ENCODE data around the gene VSX2. TPM values are rescaled to one million over a fixed set of nuclear protein-coding genes. Genes with fewer than 3 reads are reported as not detected.

The VSX2 gene
- total and polyA plus RNA-seq, 2 donors (not counting 1 experiment from before 2014, with no cell fraction given), result not detected

DNA sequence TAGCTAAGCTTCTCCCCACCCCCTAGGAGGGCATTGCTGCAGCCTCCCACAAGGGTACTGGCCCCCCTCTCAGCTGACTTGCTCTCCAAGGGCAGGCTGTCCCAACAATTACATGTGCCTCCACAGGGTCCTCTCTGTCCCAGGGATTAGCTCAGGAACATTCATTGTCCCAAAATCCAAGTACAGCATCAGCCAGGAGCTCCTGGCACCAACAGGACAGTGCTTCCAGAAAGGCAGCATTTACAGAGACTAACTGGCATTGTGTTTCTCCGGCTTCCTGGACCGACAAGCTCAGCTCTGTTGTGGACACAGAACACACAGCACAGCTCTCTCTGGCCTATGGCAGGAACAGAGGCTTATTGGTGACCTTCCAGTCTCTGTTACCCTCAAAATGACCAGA, 41.8 kb downstream of the VSX2 start:
- H3K4me2 ChIP-seq (replicated peaks; ENCODE audit: low read depth, low read length, poor library complexity, severe bottlenecking), result no peak overlapping the region
- H3K36me3 ChIP-seq (replicated peaks in 1 of 2; ENCODE audit: control extremely low read depth in 1 of 2, control insufficient read depth in 1 of 2, extremely low read depth in 1 of 2, insufficient read depth in 2 of 2, low read length in 1 of 2), result peaks cover 0 to 27% of the 10 kb centered on the region in 2 experiments
- no peaks in the 10 kb centered on the region for H4K20me1 ChIP-seq (ENCODE audit: control insufficient read depth, insufficient read depth, low read length, poor library complexity, severe bottlenecking)
- CTCF ChIA-PET, result interaction anchor here (0.6 kb wide), 1 partner anchor 1719 kb away, joined by 4 read pairs; no protein-coding TSS in a partner anchor
- no peak for TF ChIP-seq EZH2 (IDR thresholded peaks at IDR 0.05; ENCODE audit: borderline replicate concordance, insufficient read depth, low read depth, low read length, poor library complexity, severe bottlenecking)
- TF ChIP-seq, protein P1, sequence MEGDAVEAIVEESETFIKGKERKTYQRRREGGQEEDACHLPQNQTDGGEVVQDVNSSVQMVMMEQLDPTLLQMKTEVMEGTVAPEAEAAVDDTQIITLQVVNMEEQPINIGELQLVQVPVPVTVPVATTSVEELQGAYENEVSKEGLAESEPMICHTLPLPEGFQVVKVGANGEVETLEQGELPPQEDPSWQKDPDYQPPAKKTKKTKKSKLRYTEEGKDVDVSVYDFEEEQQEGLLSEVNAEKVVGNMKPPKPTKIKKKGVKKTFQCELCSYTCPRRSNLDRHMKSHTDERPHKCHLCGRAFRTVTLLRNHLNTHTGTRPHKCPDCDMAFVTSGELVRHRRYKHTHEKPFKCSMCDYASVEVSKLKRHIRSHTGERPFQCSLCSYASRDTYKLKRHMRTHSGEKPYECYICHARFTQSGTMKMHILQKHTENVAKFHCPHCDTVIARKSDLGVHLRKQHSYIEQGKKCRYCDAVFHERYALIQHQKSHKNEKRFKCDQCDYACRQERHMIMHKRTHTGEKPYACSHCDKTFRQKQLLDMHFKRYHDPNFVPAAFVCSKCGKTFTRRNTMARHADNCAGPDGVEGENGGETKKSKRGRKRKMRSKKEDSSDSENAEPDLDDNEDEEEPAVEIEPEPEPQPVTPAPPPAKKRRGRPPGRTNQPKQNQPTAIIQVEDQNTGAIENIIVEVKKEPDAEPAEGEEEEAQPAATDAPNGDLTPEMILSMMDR (IDR thresholded peaks at IDR 0.05), result no peak
- H3K27me3 ChIP-seq (replicated peaks in 1 of 4; ENCODE audit: control extremely low read depth in 1 of 4, control insufficient read depth in 3 of 4, insufficient read depth in 4 of 4, low read length in 3 of 4), result no peaks in the 10 kb centered on the region
- POLR2A ChIA-PET, result no interaction called here
- Mint-ChIP-seq H3K27ac (no peak overlapping the region), H3K27me3 (no peaks in the 10 kb centered on the region), H3K4me3 (no peak overlapping the region), H3K9me3 (ENCODE audit: insufficient read depth) (peaks cover 4% of the 10 kb centered on the region), H3K4me1 (peaks cover 6% of the 10 kb centered on the region)
- no peak overlapping the region for H3K27ac ChIP-seq (ENCODE audit: low read length in 2 of 2)
- H2AFZ ChIP-seq (ENCODE audit: insufficient read depth, low read depth, low read length, poor library complexity, severe bottlenecking), result no peak overlapping the region
- DNase-seq, result no peak
- WGBS (ENCODE audit: insufficient coverage), result 100% methylated on average over 2 of the region's 2 CpGs
- ATAC-seq (ENCODE audit: low read depth), result no peak
- no peak overlapping the region for H3K4me3 ChIP-seq (ENCODE audit: control extremely low read depth in 1 of 5, extremely low read depth in 1 of 5, insufficient read depth in 1 of 5, low read depth in 2 of 5, low read length in 4 of 5)
- intact Hi-C loops (cut with micrococcal nuclease), result no loop called here
- H3K9me3 ChIP-seq (ENCODE audit: control extremely low read depth in 1 of 3, control insufficient read depth in 2 of 3, insufficient read depth in 1 of 3, low read length in 2 of 3), result peaks cover 0 to 25% (median 8%) of the 10 kb centered on the region in 3 donors
- no peaks in the 10 kb centered on the region for H3K4me1 ChIP-seq (ENCODE audit: control insufficient read depth in 2 of 2, insufficient read depth in 2 of 2, low read length in 2 of 2)
- H3K79me2 ChIP-seq (ENCODE audit: control insufficient read depth, insufficient read depth, low read length), result no peaks in the 10 kb centered on the region
- no peak overlapping the region for H3K9ac ChIP-seq (ENCODE audit: low read length)

DNA sequence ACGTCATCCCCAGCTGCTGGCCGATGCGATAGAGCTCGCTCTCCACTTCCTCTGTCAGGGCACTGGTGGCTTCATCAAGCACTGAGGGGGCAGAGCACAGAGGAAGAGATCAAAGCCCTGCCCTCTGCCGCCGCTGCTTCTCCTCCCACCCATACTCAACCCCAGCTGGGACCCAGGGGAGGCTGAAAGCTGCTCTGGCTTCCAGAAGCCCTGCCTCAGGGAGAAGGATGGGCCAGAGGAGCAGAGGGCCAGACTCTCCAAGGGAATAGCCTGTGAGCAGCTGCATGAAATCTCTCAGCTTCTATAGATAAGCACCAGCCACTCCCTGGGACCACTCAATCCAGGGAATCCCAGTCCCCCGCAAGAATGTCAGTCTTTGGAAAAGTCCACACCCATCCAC, 47.5 kb downstream of the VSX2 start:
- Histone ChIP-seq H3K4me3 (ENCODE audit: control extremely low read depth in 1 of 5, extremely low read depth in 1 of 5, insufficient read depth in 1 of 5, low read depth in 2 of 5, low read length in 4 of 5) (no peak overlapping the region), H4K20me1 (ENCODE audit: control insufficient read depth, insufficient read depth, low read length, poor library complexity, severe bottlenecking) (no peaks in the 10 kb centered on the region), H3K4me1 (ENCODE audit: control insufficient read depth in 2 of 2, insufficient read depth in 2 of 2, low read length in 2 of 2) (no peaks in the 10 kb centered on the region), H3K27ac (ENCODE audit: low read length in 2 of 2) (no peak overlapping the region), H2AFZ (ENCODE audit: insufficient read depth, low read depth, low read length, poor library complexity, severe bottlenecking) (no peak overlapping the region), H3K36me3 (replicated peaks in 1 of 2; ENCODE audit: control extremely low read depth in 1 of 2, control insufficient read depth in 1 of 2, extremely low read depth in 1 of 2, insufficient read depth in 2 of 2, low read length in 1 of 2) (peaks cover 0 to 71% of the 10 kb centered on the region in 2 experiments), H3K79me2 (ENCODE audit: control insufficient read depth, insufficient read depth, low read length) (no peaks in the 10 kb centered on the region), H3K9ac (ENCODE audit: low read length) (no peak overlapping the region), H3K27me3 (replicated peaks in 1 of 4; ENCODE audit: control extremely low read depth in 1 of 4, control insufficient read depth in 3 of 4, insufficient read depth in 4 of 4, low read length in 3 of 4) (no peaks in the 10 kb centered on the region), H3K4me2 (replicated peaks; ENCODE audit: low read depth, low read length, poor library complexity, severe bottlenecking) (no peak overlapping the region), H3K9me3 (ENCODE audit: control extremely low read depth in 1 of 3, control insufficient read depth in 2 of 3, insufficient read depth in 1 of 3, low read length in 2 of 3) (no peaks in the 10 kb centered on the region)
- ATAC-seq (ENCODE audit: low read depth) (no peak), DNase-seq (no peak)
- H3K4me3 Mint-ChIP-seq, result no peak overlapping the region
- TF ChIP-seq EZH2 (IDR thresholded peaks at IDR 0.05; ENCODE audit: borderline replicate concordance, insufficient read depth, low read depth, low read length, poor library complexity, severe bottlenecking), result no peak
- TF ChIP-seq, protein P1 (IDR thresholded peaks at IDR 0.05), result no peak
- intact Hi-C loops (cut with micrococcal nuclease), result no loop called here
- H3K9me3 Mint-ChIP-seq (ENCODE audit: insufficient read depth), result no peaks in the 10 kb centered on the region
- H3K4me1 Mint-ChIP-seq, result no peaks in the 10 kb centered on the region
- H3K27me3 Mint-ChIP-seq, result no peaks in the 10 kb centered on the region
- WGBS (ENCODE audit: insufficient coverage), result 97% methylated on average over 6 of the region's 7 CpGs
- POLR2A ChIA-PET, result no interaction called here
- no peak overlapping the region for H3K27ac Mint-ChIP-seq
- CTCF ChIA-PET, result no interaction called here
